ENCODE results near the gene HOXB6. TPM values are rescaled to one million over a fixed set of nuclear protein-coding genes. Genes with fewer than 3 reads are reported as not detected.

The HOXB6 gene
- total RNA-seq, 1 donor = 0.63 TPM

GRCh38 chr17:48644910-48645557 is 40.2 kb upstream of the HOXB6 start:
- no peak for DNase-seq (ENCODE audit: low read depth)
- no peak overlapping the region for H3K4me3 ChIP-seq (ENCODE audit: low read depth, low read length)
- no peak for TF ChIP-seq CTCF (IDR thresholded peaks at IDR 0.05; ENCODE audit: insufficient read depth, low read length)

DNA sequence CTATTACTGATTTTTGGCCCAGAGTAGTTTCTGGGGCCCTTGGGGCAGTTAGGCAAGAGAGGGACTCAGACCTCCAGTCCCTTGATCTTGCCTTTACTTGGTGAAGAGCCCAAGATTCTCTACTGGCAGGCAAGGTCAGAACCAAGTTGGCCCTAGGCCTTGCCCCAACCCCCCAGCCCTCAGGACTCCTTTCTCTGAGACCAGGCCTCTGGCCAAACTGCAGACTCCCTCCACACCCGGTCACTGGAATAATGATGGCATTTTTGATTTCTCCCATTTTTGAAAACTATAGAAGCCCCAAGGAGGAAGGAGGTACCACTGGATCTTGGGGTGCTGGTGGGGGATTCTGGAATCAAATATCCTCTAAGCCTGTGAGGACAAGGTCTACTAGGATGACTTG is 39.4 kb upstream of the HOXB6 start:
- DNase-seq (ENCODE audit: low read depth) = no peak
- no peak overlapping the region for H3K4me3 ChIP-seq (ENCODE audit: low read depth, low read length)
- TF ChIP-seq CTCF (IDR thresholded peaks at IDR 0.05; ENCODE audit: insufficient read depth, low read length) = no peak

DNA sequence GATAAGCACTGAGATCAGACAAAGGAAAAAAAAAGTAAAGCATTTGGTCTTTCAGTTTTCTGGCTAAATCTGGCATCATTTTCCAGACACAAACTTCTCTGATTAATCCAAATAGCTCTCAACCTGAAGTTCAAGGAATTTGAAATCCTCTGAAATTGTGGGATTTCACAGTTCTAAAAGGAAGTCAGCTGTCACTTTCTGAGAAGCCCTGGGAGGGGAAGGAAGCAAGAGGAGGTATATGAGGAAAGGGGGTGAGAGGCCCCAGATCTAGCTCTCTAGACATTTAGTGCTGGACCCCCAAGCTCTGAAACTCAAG is 38.9 kb upstream of the HOXB6 start:
- no peak overlapping the region for H3K4me3 ChIP-seq (ENCODE audit: low read depth, low read length)
- no peak for DNase-seq (ENCODE audit: low read depth)
- TF ChIP-seq CTCF (IDR thresholded peaks at IDR 0.05; ENCODE audit: insufficient read depth, low read length) = no peak

DNA sequence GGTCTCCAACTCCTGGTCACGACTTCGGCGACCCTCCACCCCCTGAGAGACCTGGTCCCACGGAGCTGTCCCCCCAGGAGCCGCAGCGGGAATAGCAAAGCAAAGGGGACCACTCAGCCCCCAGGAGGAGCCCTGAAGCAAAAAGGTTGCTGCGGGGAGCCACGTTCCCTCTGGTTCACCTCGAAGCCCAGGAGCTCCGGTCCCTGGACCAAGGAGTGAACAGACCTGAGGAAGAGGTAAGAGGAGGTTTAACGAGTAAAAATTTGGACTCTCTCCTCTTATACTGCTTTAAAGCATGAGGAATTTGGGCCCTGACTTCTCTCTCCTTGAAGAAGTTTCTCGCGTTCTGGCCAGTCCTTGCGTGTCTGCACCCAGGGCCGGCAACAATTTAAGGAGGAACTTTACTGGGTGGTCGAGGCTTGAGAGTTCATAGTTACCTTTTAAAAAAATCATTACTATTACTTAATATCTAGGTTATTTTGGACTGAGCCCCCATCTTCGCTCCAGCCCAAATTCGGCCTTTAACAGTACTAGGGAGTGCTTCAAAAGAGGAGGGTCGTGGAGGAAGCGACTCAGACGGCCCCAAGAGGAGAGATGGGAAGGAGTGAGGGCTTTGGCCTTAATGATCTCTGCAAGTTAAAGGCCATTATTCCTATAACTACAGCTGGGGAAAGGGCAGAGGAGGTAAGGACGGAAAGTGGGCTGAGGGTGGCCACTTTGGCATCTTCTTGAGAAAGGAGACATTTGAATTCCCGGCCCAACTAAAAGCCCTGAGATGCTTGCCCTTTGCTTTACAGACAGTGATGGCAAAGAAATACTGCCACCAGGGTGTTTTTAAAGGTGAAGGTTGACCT is 38.3 kb upstream of the HOXB6 start:
- no peak for DNase-seq (ENCODE audit: low read depth)
- TF ChIP-seq CTCF (IDR thresholded peaks at IDR 0.05; ENCODE audit: insufficient read depth, low read length) = no peak
- no peak overlapping the region for H3K4me3 ChIP-seq (ENCODE audit: low read depth, low read length)

DNA sequence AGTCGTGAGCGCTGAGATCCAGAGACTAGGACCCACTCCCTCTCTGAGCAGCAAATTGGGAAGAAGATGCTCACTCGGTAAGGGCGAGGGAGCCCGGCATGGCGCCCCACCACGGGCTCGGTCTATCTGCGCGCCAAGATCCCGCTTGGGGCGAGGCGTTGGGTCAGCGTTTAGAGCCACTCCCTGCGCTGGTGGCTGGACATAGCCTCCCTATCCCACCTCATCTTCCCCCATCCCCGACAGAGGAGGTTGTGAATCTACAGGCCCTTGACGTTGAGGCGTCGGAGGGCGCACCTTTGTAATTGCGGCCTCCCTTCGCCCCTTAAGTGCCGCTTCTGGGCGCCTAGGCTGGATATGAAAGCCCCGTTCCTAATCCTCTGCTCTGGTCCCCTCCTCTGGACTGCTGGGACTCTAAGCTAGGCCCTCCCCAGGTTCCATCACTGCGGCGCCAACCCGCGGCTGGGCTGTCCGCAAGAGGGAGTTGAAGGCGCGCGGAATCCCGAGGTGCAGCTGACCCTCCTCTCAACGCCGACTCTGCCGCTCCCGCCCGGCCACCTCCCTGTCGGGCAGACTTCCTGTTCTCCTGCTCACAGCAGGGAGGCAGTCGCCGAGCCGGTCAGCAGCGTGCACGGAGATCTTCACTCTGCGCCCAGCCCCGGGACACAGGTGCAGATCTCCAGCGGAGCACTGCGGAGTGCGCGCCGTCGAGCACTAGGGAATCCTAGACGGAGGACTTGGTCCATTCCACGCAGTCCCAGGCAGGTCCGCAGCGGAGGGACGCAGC is 37.5 kb upstream of the HOXB6 start:
- no peak overlapping the region for H3K4me3 ChIP-seq (ENCODE audit: low read depth, low read length)
- DNase-seq (ENCODE audit: low read depth) = no peak
- TF ChIP-seq CTCF (IDR thresholded peaks at IDR 0.05; ENCODE audit: insufficient read depth, low read length) = no peak

- no peak overlapping the region for H3K4me3 ChIP-seq (ENCODE audit: low read depth, low read length)
- TF ChIP-seq CTCF (IDR thresholded peaks at IDR 0.05; ENCODE audit: insufficient read depth, low read length) = no peak
- no peak for DNase-seq (ENCODE audit: low read depth)
Measured at GRCh38 chr17:48641541-48642058, 36.8 kb upstream of the HOXB6 start.
